Measurements from ENCODE around the gene DYNC1LI1.

DNA sequence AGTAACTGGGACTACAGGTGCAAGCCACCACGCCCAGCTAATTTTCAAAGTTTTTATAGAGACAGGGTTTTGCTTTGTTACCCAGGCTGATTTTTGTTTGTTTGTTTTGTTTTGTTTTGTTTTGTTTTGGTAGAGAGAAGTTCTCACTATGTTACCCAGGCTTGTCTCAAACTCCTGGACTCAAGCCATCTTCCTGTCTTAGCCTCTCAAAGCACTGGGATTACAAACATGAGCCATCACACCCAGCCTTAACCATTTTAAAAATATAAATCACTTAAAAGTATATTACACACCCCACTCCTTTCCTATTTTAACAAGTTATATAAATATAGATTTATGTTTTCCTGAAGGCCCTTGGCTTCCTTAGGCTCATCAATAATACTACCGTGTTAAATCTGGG lies 6.5 kb upstream of the DYNC1LI1 start:
- no peak for TF ChIP-seq EZH2 (IDR thresholded peaks at IDR 0.05; ENCODE audit: low read length, missing control alignments)
- no peak for TF ChIP-seq CTCF (conservative IDR thresholded peaks at IDR 0.05 in 1 of 2, IDR thresholded peaks at IDR 0.05 in 1 of 2; ENCODE audit: low read depth in 1 of 2, low read length in 2 of 2)
